GM19023 (cell line): ENCODE data around the gene CBX3.
A peak's percentile ranks its signal among the peaks of the same experiment; 100 is the strongest.
"Not testable (repeated sequence)": the region's sequence is repeated elsewhere in the genome, so short reads cannot be mapped to it uniquely, and the experiment has no call there.

Experiments
- ATAC-seq: cut with Tn5 transposase; IDR thresholded peaks from one replicate; pipeline ENCODE4 v1.9.1; 2021; ENCODE audit warnings: mild to moderate bottlenecking, moderate library complexity; ENCODE audit not compliant: unreplicated experiment

Gene CBX3

GRCh38 chr7:26187380-26188205 lies 14.0 kb upstream of the CBX3 start:
- ATAC-seq, result no peak

GRCh38 chr7:26188206-26188956 lies 13.2 kb upstream of the CBX3 start:
- ATAC-seq, result no peak

GRCh38 chr7:26188957-26189541 lies 12.5 kb upstream of the CBX3 start:
- no peak for ATAC-seq

GRCh38 chr7:26189697-26190096 lies 11.8 kb upstream of the CBX3 start:
- ATAC-seq, result no peak

GRCh38 chr7:26190417-26190869 lies 11.1 kb upstream of the CBX3 start:
- ATAC-seq, result no peak

GRCh38 chr7:26191233-26191973 lies 10.1 kb upstream of the CBX3 start:
- no peak for ATAC-seq

GRCh38 chr7:26191974-26192479 lies 9.5 kb upstream of the CBX3 start:
- ATAC-seq, result no peak

- ATAC-seq, result no peak
Observed at GRCh38 chr7:26192485-26193087, 9.0 kb upstream of the CBX3 start.

- no peak for ATAC-seq
Observed at GRCh38 chr7:26193432-26194207, 7.9 kb upstream of the CBX3 start.

- ATAC-seq, result not testable (repeated sequence)
Observed at GRCh38 chr7:26194764-26195163, 6.8 kb upstream of the CBX3 start.

GRCh38 chr7:26195182-26195581 lies 6.4 kb upstream of the CBX3 start:
- no peak for ATAC-seq

- no peak for ATAC-seq
Observed at GRCh38 chr7:26195867-26196657, 5.5 kb upstream of the CBX3 start.

- ATAC-seq, result no peak
Observed at GRCh38 chr7:26197153-26198115, 4.1 kb upstream of the CBX3 start.

GRCh38 chr7:26198133-26198780 lies 3.3 kb upstream of the CBX3 start:
- ATAC-seq, result no peak

GRCh38 chr7:26198781-26199169 lies 2.8 kb upstream of the CBX3 start:
- no peak for ATAC-seq

- ATAC-seq, result no peak
Observed at GRCh38 chr7:26199301-26200037, 2.1 kb upstream of the CBX3 start.

- peak; percentile 12 for ATAC-seq
Observed at GRCh38 chr7:26200038-26200443, 1.5 kb upstream of the CBX3 start.
